Measurements from ENCODE around the gene RILPL1. TPM values are rescaled to one million over a fixed set of nuclear protein-coding genes. Genes with fewer than 3 reads are reported as not detected.
"Not testable (repeated sequence)": the region's sequence is repeated elsewhere in the genome, so short reads cannot be mapped to it uniquely, and the experiment has no call there.

Gene RILPL1, protein sequence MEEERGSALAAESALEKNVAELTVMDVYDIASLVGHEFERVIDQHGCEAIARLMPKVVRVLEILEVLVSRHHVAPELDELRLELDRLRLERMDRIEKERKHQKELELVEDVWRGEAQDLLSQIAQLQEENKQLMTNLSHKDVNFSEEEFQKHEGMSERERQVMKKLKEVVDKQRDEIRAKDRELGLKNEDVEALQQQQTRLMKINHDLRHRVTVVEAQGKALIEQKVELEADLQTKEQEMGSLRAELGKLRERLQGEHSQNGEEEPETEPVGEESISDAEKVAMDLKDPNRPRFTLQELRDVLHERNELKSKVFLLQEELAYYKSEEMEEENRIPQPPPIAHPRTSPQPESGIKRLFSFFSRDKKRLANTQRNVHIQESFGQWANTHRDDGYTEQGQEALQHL
- total RNA-seq: 1 to 10 TPM; 5.4 TPM

DNA sequence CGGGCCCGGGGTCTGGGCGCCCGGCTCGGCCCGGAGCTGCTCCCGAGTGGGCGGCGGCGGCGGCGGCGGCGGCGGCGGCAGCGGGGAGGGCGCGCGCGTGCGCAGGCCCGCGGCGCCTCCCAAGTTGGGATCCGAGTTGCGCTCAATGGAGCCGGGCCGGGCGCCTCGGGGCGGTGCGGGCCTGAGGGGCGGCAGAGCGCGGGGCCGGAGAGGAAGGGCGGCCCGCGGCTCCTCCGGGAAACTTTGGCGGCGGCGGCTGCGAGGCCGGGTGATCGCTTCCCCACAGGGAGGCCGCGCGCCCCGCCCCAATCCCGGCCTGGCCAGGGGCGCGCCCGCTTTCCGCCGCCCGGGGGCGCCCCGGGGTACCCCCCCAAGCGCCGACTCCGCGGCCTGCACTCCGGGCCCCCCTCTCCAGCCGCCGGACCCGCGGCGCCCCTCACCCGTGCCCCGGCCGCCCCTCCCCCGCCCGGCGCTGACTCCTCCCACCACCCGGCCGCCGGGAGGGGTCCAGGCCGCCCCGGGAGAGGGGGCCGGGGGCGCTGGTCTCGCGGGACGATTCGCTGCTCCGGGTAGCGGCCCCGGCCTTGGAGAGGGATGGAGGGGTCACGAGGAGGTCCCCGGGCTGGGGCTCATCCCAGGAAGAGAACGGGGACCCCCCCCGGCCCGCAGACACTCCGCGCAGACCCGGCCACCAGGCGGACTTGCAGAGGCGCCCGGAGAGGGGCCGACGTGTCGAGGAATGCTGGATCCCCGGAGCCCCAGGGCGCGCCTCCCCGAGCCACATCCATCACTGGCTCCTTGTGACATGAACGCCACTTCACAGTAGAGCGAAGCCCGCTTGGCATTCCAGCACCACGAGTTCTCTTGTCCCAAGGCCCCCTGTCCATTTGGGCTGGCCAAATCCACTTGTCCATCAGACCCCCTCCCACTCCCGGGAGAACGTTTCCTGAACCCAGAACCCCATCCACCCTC is at the start of gene RILPL1:
Gene RILPL1 (minus strand): TSS at position 48 of the 972 bp plus-strand sequence. CDS start 237 bp downstream, outside the sequence.
- H3K27ac Mint-ChIP-seq: peak within 1 kb of the TSS; percentile 94
- DNase-seq (peak; percentile 57 to 67), ATAC-seq (replicated peaks in 1 of 2) (peak; percentile 79 to 84)

DNA sequence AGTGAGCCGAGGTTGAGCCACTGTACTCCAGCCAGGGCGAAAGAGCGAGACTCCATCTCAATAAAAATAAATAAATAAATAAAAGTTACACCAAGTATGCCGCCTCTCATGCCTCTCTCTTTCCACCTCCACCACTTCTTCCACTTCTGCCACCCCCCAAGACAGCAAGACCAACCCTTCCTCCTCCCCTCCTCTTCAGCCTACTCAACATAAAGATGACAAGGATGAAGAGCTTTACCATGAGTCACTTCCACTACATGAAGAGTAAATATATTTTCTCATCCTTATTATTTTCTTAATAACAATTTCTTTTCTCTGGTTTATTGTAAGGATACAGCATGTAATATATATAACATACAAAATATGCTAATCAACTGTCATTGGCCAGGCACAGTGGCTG is 47.3 kb upstream of the RILPL1 start:
- no peaks in the 10 kb centered on the region for H3K27me3 Mint-ChIP-seq (ENCODE audit: low read depth)
- no peak overlapping the region for H3K4me3 Mint-ChIP-seq

More for the DNA sequence above, at the start of gene RILPL1:
- peaks cover 20% of the 10 kb centered on the region for H3K4me1 Mint-ChIP-seq (ENCODE audit: low read depth)
- peak within 1 kb of the TSS; percentile 85 to 89 for H3K4me3 Mint-ChIP-seq
- no peaks in the 10 kb centered on the region for H3K9me3 Mint-ChIP-seq
- H3K36me3 Mint-ChIP-seq (ENCODE audit: insufficient read depth in 2 of 2): no peaks in the 10 kb centered on the region
- H3K27me3 Mint-ChIP-seq (ENCODE audit: low read depth): peaks cover 6% of the 10 kb centered on the region

DNA sequence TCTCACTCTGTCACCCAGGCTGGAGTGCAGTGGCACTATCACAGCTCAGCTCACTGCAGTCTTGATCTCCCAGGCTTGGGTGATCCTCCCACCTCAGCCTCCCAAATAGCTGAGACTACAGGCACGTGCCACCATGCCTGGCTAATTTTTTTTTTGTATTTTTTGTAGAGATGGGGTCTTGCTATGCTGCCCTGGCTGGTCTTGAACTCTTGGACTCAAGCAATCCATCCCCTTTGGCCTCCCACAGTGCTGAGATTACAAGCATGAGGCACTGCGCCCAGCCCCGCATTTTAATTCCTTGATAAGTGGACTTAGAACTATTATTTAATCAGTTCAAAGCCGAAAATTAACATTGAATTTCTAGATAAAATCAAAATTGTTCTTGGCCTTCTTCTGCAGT is 45.3 kb upstream of the RILPL1 start:
- H3K36me3 Mint-ChIP-seq (ENCODE audit: insufficient read depth in 2 of 2); H3K9me3 Mint-ChIP-seq; ATAC-seq (replicated peaks in 1 of 2); DNase-seq; H3K27ac Mint-ChIP-seq; H3K27me3 Mint-ChIP-seq (ENCODE audit: low read depth); H3K4me3 Mint-ChIP-seq: not testable (repeated sequence)
- peaks cover 19% of the 10 kb centered on the region for H3K4me1 Mint-ChIP-seq (ENCODE audit: low read depth)

More for the DNA sequence above, 47.3 kb upstream of the RILPL1 start:
- Mint-ChIP-seq H3K9me3 (no peaks in the 10 kb centered on the region), H3K27ac (no peak overlapping the region), H3K4me1 (ENCODE audit: low read depth) (peaks cover 27% of the 10 kb centered on the region), H3K36me3 (ENCODE audit: insufficient read depth in 2 of 2) (no peaks in the 10 kb centered on the region)
- no peak for ATAC-seq (replicated peaks in 1 of 2)
- DNase-seq: no peak

DNA sequence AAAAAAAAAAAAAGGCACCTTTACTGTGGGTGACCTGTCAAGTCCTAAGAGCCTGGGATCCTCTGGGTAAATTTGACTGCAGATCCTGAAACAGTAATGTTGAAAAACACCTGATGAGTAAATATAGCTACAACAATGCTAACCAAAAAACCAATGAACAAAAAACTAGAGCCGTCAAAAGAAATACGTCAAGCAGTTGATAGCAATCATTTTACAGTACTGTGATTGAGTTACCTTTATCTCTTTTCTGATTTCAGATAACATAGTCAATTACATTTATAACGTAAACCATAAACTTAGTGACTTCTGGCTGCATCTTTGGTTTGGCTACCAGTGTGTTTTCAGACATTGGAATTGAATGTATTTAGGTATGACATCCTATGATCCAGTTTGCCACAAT is 44.7 kb upstream of the RILPL1 start:
- no peak overlapping the region for H3K4me3 Mint-ChIP-seq
- H3K4me1 Mint-ChIP-seq (ENCODE audit: low read depth): peaks cover 19% of the 10 kb centered on the region
- H3K27me3 Mint-ChIP-seq (ENCODE audit: low read depth): no peaks in the 10 kb centered on the region
- H3K9me3 Mint-ChIP-seq: no peaks in the 10 kb centered on the region
- H3K36me3 Mint-ChIP-seq (ENCODE audit: insufficient read depth in 2 of 2): no peaks in the 10 kb centered on the region
- no peak for ATAC-seq (replicated peaks in 1 of 2)
- H3K27ac Mint-ChIP-seq: no peak overlapping the region
- DNase-seq: no peak

DNA sequence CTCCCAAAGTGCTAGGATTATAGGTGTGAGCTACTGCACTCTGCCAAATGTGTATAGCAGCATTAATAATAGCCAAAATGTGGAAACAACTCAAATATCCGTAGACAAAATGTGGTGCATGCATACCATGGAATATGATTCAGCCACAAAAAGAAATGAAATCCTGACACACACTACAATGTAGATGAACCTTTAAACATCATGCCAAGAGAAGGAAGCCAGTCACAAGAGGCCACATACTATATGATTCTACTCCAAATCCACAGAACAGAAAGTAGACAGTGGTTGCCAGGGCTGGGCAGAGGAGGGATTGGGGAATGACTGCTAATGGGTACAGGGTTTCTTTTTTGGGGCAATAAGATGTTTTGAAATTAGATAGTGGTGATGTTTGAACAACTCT is 43.1 kb upstream of the RILPL1 start:
- no peak overlapping the region for H3K4me3 Mint-ChIP-seq
- ATAC-seq (replicated peaks in 1 of 2): no peak
- H3K9me3 Mint-ChIP-seq: no peaks in the 10 kb centered on the region
- H3K27ac Mint-ChIP-seq: no peak overlapping the region
- H3K36me3 Mint-ChIP-seq (ENCODE audit: insufficient read depth in 2 of 2): no peaks in the 10 kb centered on the region
- DNase-seq: no peak
- peaks cover 6% of the 10 kb centered on the region for H3K4me1 Mint-ChIP-seq (ENCODE audit: low read depth)
- no peaks in the 10 kb centered on the region for H3K27me3 Mint-ChIP-seq (ENCODE audit: low read depth)

DNA sequence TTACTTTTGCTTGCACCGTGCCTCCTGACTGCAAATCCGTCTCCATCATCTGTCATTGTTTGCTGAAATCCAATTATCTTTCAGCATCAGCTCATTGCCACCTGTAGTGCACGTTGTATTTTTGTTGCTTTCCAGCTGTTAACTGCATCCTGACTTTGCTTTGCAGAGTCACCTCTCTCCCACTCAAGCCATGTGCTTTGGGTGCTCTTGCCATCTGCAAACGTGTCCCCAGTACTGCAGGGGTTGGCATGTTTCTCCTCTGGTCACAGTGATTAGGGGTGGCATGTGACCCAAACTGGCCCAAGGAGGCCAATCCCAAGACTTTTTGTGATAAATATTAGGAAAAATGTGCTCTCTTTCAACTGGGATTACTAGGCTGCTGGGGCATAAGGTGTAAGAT is 40.4 kb upstream of the RILPL1 start:
- H3K36me3 Mint-ChIP-seq (ENCODE audit: insufficient read depth in 2 of 2): no peaks in the 10 kb centered on the region
- no peak overlapping the region for H3K27ac Mint-ChIP-seq
- no peaks in the 10 kb centered on the region for H3K9me3 Mint-ChIP-seq
- no peak overlapping the region for H3K4me3 Mint-ChIP-seq
- peaks cover 14% of the 10 kb centered on the region for H3K4me1 Mint-ChIP-seq (ENCODE audit: low read depth)
- peaks cover 11% of the 10 kb centered on the region for H3K27me3 Mint-ChIP-seq (ENCODE audit: low read depth)
- DNase-seq (no peak), ATAC-seq (replicated peaks in 1 of 2) (no peak)

DNA sequence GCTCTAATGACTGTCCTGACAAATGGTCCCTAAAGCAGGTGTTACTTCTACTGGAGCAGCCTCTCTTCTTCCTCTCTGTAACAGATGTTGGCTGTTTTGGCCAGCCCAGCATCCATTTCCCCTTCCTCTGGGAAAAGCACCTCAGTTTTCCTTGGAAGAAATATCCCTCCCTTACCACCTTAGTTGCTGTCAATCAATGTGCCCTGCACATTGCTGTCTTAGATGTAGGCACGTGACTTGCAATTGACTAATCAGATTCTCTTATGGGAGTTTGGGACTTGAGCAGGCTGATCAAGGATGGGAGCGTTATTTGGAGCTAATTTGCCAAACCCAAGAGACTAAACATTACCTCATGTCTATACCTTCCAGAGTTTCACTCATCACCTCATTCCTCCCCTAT is 38.9 kb upstream of the RILPL1 start:
- no peaks in the 10 kb centered on the region for H3K9me3 Mint-ChIP-seq
- ATAC-seq (replicated peaks in 1 of 2): no peak
- H3K27ac Mint-ChIP-seq: no peak overlapping the region
- H3K4me1 Mint-ChIP-seq (ENCODE audit: low read depth): peaks cover 14% of the 10 kb centered on the region
- H3K27me3 Mint-ChIP-seq (ENCODE audit: low read depth): peaks cover 11% of the 10 kb centered on the region
- no peak overlapping the region for H3K4me3 Mint-ChIP-seq
- H3K36me3 Mint-ChIP-seq (ENCODE audit: insufficient read depth in 2 of 2): no peaks in the 10 kb centered on the region
- DNase-seq: no peak

DNA sequence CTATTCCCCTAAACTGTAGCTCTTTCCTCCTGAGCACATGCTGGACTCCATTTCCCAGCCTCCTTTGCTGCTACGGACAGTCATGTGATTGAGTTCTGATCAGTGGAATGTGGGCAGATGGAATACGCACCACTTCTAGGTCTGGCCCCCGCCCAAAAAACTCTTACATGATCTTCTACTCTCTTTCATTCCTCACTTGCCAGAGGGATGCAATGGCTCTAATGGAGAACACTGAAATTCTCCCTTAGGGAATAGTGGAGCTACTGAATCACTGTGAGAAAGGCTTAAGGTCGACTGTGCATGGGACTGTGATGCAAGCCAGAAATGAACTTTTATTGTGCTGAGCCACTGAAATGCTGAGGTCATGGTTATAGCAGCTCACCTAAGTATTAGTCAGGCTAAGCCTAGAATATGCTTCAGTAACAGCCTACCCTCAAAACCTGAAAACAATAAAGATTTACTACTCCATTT is 37.9 kb upstream of the RILPL1 start:
- Mint-ChIP-seq H3K4me1 (ENCODE audit: low read depth) (peaks cover 14% of the 10 kb centered on the region), H3K27me3 (ENCODE audit: low read depth) (peaks cover 11% of the 10 kb centered on the region), H3K9me3 (no peaks in the 10 kb centered on the region), H3K27ac (no peak overlapping the region), H3K4me3 (no peak overlapping the region), H3K36me3 (ENCODE audit: insufficient read depth in 2 of 2) (no peaks in the 10 kb centered on the region)
- ATAC-seq (replicated peaks in 1 of 2): peak in 1 of 2 donors; percentile 21
- no peak for DNase-seq

DNA sequence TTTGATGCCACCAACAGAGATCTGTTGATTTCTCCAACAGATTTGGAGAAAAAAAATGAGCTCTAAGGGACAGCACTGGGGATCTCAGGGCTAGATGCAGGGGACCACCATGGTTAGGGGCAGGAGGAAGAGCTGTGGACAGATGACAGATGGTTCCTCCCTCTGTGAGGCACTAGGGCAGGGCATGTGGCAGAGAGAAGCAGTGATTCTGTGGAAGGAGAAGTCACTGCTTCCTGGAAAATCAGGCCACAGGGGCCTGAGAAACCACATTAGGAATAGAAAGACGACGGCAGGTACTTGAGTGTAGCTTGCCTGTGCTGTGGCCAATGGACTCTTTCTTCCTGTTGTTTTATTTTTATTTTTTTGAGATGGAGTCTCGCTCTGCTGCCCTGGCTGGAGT is 25.9 kb upstream of the RILPL1 start:
- Mint-ChIP-seq H3K9me3 (no peaks in the 10 kb centered on the region), H3K36me3 (ENCODE audit: insufficient read depth in 2 of 2) (no peaks in the 10 kb centered on the region), H3K4me3 (no peak overlapping the region), H3K4me1 (ENCODE audit: low read depth) (no peaks in the 10 kb centered on the region), H3K27ac (no peak overlapping the region), H3K27me3 (ENCODE audit: low read depth) (no peaks in the 10 kb centered on the region)
- ATAC-seq (replicated peaks in 1 of 2): no peak
- DNase-seq: no peak

DNA sequence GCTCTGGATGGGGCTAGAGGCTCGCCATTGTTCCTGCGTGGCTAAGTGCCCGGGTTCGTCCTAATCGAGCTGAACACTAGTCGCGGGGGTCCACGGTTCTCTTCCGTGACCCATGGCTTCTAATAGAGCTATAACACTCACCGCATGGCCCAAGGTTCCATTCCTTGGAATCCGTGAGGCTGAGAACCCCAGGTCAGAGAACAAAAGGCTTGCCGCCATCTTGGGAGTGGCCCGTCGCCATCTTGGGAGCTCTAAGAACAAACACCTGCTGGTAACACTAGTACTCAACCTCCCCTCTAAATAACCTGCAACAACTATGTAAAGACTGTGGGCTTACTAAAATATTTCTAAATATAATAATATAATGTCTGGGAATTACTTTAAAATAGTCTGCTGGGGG is 25.0 kb upstream of the RILPL1 start:
- H3K9me3 Mint-ChIP-seq; ATAC-seq (replicated peaks in 1 of 2); H3K4me1 Mint-ChIP-seq (ENCODE audit: low read depth); DNase-seq; H3K4me3 Mint-ChIP-seq; H3K36me3 Mint-ChIP-seq (ENCODE audit: insufficient read depth in 2 of 2); H3K27me3 Mint-ChIP-seq (ENCODE audit: low read depth); H3K27ac Mint-ChIP-seq: not testable (repeated sequence)

DNA sequence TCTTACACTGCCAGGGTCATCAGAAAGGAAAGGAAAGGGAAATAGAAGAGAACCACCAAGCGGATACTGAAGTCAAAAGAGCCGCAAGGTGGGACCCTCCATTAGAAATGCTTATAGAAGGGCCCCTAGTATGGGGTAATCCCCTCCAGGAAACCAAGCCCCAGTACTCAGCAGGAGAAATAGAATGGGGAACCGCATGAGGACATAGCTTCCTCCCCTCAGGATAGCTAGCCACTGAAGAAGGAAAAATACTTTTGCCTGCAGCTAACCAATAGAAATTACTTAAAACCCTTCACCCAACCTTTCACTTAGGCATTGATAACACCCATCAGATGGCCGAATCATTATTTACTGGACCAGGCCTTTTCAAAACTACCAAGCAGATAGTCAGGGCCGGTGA is 21.3 kb upstream of the RILPL1 start:
- ATAC-seq (replicated peaks in 1 of 2); H3K4me3 Mint-ChIP-seq; DNase-seq; H3K36me3 Mint-ChIP-seq (ENCODE audit: insufficient read depth in 2 of 2); H3K9me3 Mint-ChIP-seq; H3K27ac Mint-ChIP-seq; H3K27me3 Mint-ChIP-seq (ENCODE audit: low read depth); H3K4me1 Mint-ChIP-seq (ENCODE audit: low read depth): not testable (repeated sequence)

DNA sequence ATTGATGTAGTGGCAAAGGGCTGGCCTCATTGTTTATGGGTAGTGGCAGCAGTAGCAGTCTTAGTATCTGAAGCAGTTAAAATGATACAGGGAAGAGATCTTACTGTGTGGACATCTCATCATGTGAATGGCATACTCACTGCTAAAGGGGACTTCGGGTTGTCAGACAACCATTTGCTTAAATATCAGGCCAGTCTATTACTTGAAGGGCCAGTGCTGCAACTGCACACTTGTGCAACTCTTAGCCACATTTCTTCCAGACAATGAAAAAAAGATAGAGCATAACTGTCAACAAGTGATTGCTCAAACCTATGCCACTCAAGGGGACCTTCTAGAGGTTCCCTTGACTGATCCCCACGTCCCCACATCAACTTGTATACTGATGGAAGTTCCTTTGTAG is 20.6 kb upstream of the RILPL1 start:
- not testable (repeated sequence) for H3K36me3 Mint-ChIP-seq (ENCODE audit: insufficient read depth in 2 of 2); DNase-seq; ATAC-seq (replicated peaks in 1 of 2); H3K4me1 Mint-ChIP-seq (ENCODE audit: low read depth); H3K27ac Mint-ChIP-seq; H3K9me3 Mint-ChIP-seq; H3K27me3 Mint-ChIP-seq (ENCODE audit: low read depth); H3K4me3 Mint-ChIP-seq

DNA sequence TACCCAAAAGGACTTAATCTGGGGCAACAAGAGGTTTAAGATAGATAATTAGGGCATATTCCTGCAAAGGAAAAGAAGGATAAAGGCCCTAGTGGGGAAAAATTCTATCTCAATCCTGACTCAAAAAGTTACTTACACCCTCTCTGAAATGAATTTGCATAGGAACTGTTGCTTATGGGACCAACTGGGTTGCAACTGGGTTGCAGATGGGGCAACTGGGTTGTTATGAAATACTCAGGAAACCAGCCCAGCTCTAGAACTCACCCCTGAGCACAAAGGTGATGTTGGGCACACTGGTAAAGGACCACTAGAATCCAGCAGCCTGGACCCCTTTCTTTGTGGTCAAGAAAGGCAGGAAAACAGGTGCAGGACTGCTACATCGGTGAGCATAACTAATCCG is 17.2 kb upstream of the RILPL1 start:
- Mint-ChIP-seq H3K27me3 (ENCODE audit: low read depth) (no peaks in the 10 kb centered on the region), H3K9me3 (no peaks in the 10 kb centered on the region), H3K27ac (no peak overlapping the region), H3K4me3 (no peak overlapping the region), H3K36me3 (ENCODE audit: insufficient read depth in 2 of 2) (no peaks in the 10 kb centered on the region), H3K4me1 (ENCODE audit: low read depth) (no peaks in the 10 kb centered on the region)
- no peak for DNase-seq
- ATAC-seq (replicated peaks in 1 of 2): no peak

Measured in activated T-cell treated with anti-CD3 and anti-CD28 coated beads, Interleukin-2, amount 50 U/mL, for 72 hours (primary cell).